ENCODE data around the gene TMEM178B. TPM values are rescaled to one million over a fixed set of nuclear protein-coding genes. Genes with fewer than 3 reads are reported as not detected.

The TMEM178B gene
- total and polyA plus RNA-seq, 2 of the 4 experiments (the other 2 are of a cell fraction), result under 0.01 to 0.05 TPM

DNA sequence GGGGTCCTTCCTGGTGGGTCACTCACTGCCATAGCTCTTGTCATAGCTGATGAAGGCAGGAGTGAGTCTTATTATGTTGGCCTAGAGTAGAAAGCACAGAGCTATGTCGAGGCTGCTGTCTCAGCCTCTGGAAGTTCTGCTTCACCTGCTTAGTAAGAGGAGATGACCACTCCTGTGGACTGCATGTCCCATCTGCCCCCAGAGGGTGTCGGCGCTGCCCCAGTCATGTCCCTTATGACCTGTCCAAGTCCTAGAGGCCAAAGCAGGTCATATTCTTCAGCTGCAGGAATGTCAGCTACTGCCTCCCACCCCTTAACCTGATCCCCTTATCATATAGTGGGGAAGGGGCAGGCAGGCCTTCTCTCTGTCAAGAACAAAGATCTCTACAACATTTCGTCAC, 405.0 kb downstream of the TMEM178B start:
- dilution Hi-C loops (cut with HindIII; ENCODE audit: low sequenced_read_pairs, unreplicated experiment), result no loop called here
- no peaks in the 10 kb centered on the region for H3K4me1 ChIP-seq (ENCODE audit: control insufficient read depth, insufficient read depth, low read length)

More for the DNA sequence above, 405.0 kb downstream of the TMEM178B start:
- no peak overlapping the region for H4K8ac ChIP-seq (ENCODE audit: low read depth in 2 of 2, low read length in 2 of 2)
- no peak overlapping the region for H3K9ac ChIP-seq (ENCODE audit: low read depth, low read length)
- H3K36me3 ChIP-seq (ENCODE audit: control insufficient read depth, insufficient read depth, low read length), result no peaks in the 10 kb centered on the region
- H3K4me3 ChIP-seq (ENCODE audit: insufficient read depth, low read depth, low read length), result no peak overlapping the region
- no peaks in the 10 kb centered on the region for H3K79me1 ChIP-seq (ENCODE audit: low read depth in 1 of 2, low read length in 2 of 2)
- H2BK5ac ChIP-seq (ENCODE audit: low read depth, low read length, poor library complexity, severe bottlenecking), result no peak overlapping the region
- H3K4ac ChIP-seq (ENCODE audit: low read depth, low read length), result no peak overlapping the region
- peaks cover 4% of the 10 kb centered on the region; the same call in 1 of the 2 replicates for H3K9me3 ChIP-seq (ENCODE audit: control insufficient read depth, insufficient read depth, low read length)
- no CpG with 5 or more reads among the region's 4 CpGs for WGBS, 2 experiments (ENCODE audit: extremely low coverage in 2 of 2, insufficient read length in 1 of 2)
- no peak overlapping the region for H3K4me2 ChIP-seq (ENCODE audit: low read depth, low read length)
- intact Hi-C loops (cut with micrococcal nuclease) (no loop called here), in situ Hi-C loops (cut with MboI; ENCODE audit: low sequenced_read_pairs) (no loop called here)
- POLR2A ChIA-PET (ENCODE audit: unreplicated experiment), result no interaction called here
- DNase-seq (no peak), ATAC-seq (ENCODE audit: low read depth) (no peak)
- no peak overlapping the region for H3K27ac ChIP-seq (ENCODE audit: insufficient read depth, low read length)
- no peak overlapping the region for H4K91ac ChIP-seq (ENCODE audit: insufficient read depth, low read depth, low read length)
- H4K20me1 ChIP-seq (ENCODE audit: insufficient read depth, low read length), result no peaks in the 10 kb centered on the region
- H3K9me1 ChIP-seq (ENCODE audit: insufficient read depth, low read length), result no peaks in the 10 kb centered on the region
- H4K5ac ChIP-seq (ENCODE audit: low read depth, low read length), result no peak overlapping the region
- no peak overlapping the region for H3K18ac ChIP-seq (ENCODE audit: low read depth, low read length)
- no peak overlapping the region for H2BK20ac ChIP-seq (ENCODE audit: low read depth, low read length)
- H2AK9ac ChIP-seq (replicated peaks; ENCODE audit: low read depth, low read length, poor library complexity), result no peak overlapping the region
- H2AFZ ChIP-seq (replicated peaks; ENCODE audit: low read length, poor library complexity), result no peak overlapping the region
- CTCF ChIA-PET, result interaction anchor here (1.4 kb wide), 1 partner anchor 55 kb away, joined by 3 read pairs; no protein-coding TSS in a partner anchor
- H3K56ac ChIP-seq (ENCODE audit: extremely low read depth, insufficient read depth, low read length), result no peak overlapping the region
- H3K14ac ChIP-seq (replicated peaks; ENCODE audit: low read depth, low read length), result no peak overlapping the region
- H3K27me3 ChIP-seq (ENCODE audit: control insufficient read depth, insufficient read depth, low read length), result no peaks in the 10 kb centered on the region
- TF ChIP-seq RAD21 (IDR thresholded peaks at IDR 0.05; ENCODE audit: low read length), result no peak
- TF ChIP-seq, protein P1, sequence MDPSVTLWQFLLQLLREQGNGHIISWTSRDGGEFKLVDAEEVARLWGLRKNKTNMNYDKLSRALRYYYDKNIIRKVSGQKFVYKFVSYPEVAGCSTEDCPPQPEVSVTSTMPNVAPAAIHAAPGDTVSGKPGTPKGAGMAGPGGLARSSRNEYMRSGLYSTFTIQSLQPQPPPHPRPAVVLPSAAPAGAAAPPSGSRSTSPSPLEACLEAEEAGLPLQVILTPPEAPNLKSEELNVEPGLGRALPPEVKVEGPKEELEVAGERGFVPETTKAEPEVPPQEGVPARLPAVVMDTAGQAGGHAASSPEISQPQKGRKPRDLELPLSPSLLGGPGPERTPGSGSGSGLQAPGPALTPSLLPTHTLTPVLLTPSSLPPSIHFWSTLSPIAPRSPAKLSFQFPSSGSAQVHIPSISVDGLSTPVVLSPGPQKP (IDR thresholded peaks at IDR 0.05; ENCODE audit: borderline replicate concordance, low read depth, low read length), result no peak
- TF ChIP-seq RCOR1 (IDR thresholded peaks at IDR 0.05; ENCODE audit: insufficient replicate concordance, low read length), result no peak
- no peak for TF ChIP-seq RFX5 (IDR thresholded peaks at IDR 0.05; ENCODE audit: low read depth, low read length)
- no peak for TF ChIP-seq USF2 (IDR thresholded peaks at IDR 0.05; ENCODE audit: low read depth, low read length)
- H3K23ac ChIP-seq (ENCODE audit: low read depth, low read length), result no peak overlapping the region
- no TSS peak for BruUV-seq (replicated peaks)
- H2BK15ac ChIP-seq (ENCODE audit: low read depth, low read length), result no peak overlapping the region
- no peak overlapping the region for H2BK120ac ChIP-seq (ENCODE audit: low read depth, low read length)
- no peak overlapping the region for H2AK5ac ChIP-seq (ENCODE audit: low read depth, low read length)

All from IMR-90 (cell line).